Neuronal stem cell (in vitro differentiated cells): ENCODE results near the gene ESF1.

Experiments used
- DNase-seq: peaks from one replicate; pipeline ENCODE4 v3.0.0-alpha.2; 2013; ENCODE audit warnings: low spot score
- H2AFZ ChIP-seq: one replicate; pipeline ENCODE4 v1.6.1; 2013; ENCODE audit warnings: mild to moderate bottlenecking, low read length, inconsistent platforms
- H2AK5ac ChIP-seq: 2 replicates; pipeline ENCODE4 v1.6.1; 2013; ENCODE audit warnings: low read depth, mild to moderate bottlenecking, inconsistent platforms, low read length, moderate library complexity, mixed read lengths
- H2BK120ac ChIP-seq: 2 replicates; pipeline ENCODE4 v1.6.1; 2013; ENCODE audit warnings: low read depth, mild to moderate bottlenecking, inconsistent platforms, low read length, moderate library complexity, mixed read lengths
- H2BK12ac ChIP-seq: one replicate; pipeline ENCODE4 v1.6.1; 2013; ENCODE audit warnings: low read length, inconsistent platforms
- H2BK15ac ChIP-seq: 2 replicates; pipeline ENCODE4 v1.6.1; 2013; ENCODE audit warnings: mild to moderate bottlenecking, low read length, inconsistent platforms, mixed read lengths
- H2BK5ac ChIP-seq: one replicate; pipeline ENCODE4 v1.6.1; 2013; ENCODE audit warnings: inconsistent platforms, mild to moderate bottlenecking, low read length, moderate library complexity
- H3K14ac ChIP-seq: one replicate; pipeline ENCODE4 v1.6.1; 2013; ENCODE audit warnings: low read length, inconsistent platforms
- H3K18ac ChIP-seq: 2 replicates; pipeline ENCODE4 v1.6.1; 2013; ENCODE audit warnings: low read length, inconsistent platforms
- H3K23ac ChIP-seq: 2 replicates; pipeline ENCODE4 v1.6.1; 2013; ENCODE audit warnings: low read depth, mild to moderate bottlenecking, mixed read lengths, low read length, inconsistent platforms; ENCODE audit not compliant: poor library complexity
- H3K27ac ChIP-seq: replicated peaks from 3 replicates; pipeline ENCODE4 v1.5.1; 2013; ENCODE audit warnings: low read length, inconsistent platforms
- H3K27me3 ChIP-seq, 3 experiments: 2 replicates each; pipeline ENCODE4 v1.6.1; 2013; ENCODE audit warnings: low read length in 3 of 3, mild to moderate bottlenecking in 2 of 3, inconsistent platforms in 1 of 3, low read depth in 1 of 3, mixed read lengths in 1 of 3, moderate library complexity in 1 of 3; ENCODE audit not compliant: control insufficient read depth in 3 of 3, insufficient read depth in 3 of 3
- H3K36me3 ChIP-seq, 2 donors: replicated peaks in 1 of 2; 2 replicates each; pipeline ENCODE4 v1.6.1; 2013; ENCODE audit warnings: low read length in 2 of 2; ENCODE audit not compliant: control insufficient read depth in 2 of 2, insufficient read depth in 2 of 2
- H3K4ac ChIP-seq: 2 replicates; pipeline ENCODE4 v1.6.1; 2013; ENCODE audit warnings: inconsistent platforms, mild to moderate bottlenecking, low read length, moderate library complexity
- H3K4me1 ChIP-seq, 2 donors: 1 replicate in 1 of 2; 2 replicates in 1 of 2; pipeline ENCODE4 v1.6.1; 2013; ENCODE audit warnings: low read length in 2 of 2, low read depth in 1 of 2; ENCODE audit not compliant: control insufficient read depth in 2 of 2, insufficient read depth in 1 of 2
- H3K4me2 ChIP-seq: one replicate; pipeline ENCODE4 v1.6.1; 2013; ENCODE audit warnings: mild to moderate bottlenecking, low read length, inconsistent platforms; ENCODE audit not compliant: insufficient read depth, poor library complexity, severe bottlenecking
- H3K4me3 ChIP-seq, 2 donors: 2 replicates each; pipeline ENCODE4 v1.5.1; 2013; ENCODE audit warnings: low read length in 2 of 2, mild to moderate bottlenecking in 2 of 2, inconsistent platforms in 1 of 2, moderate library complexity in 1 of 2
- H3K79me1 ChIP-seq: one replicate; pipeline ENCODE4 v1.6.1; 2013; ENCODE audit warnings: low read depth, mild to moderate bottlenecking, inconsistent platforms, low read length, moderate library complexity
- H3K9ac ChIP-seq: one replicate; pipeline ENCODE4 v1.6.1; 2013; ENCODE audit warnings: mild to moderate bottlenecking, low read depth, low read length, inconsistent platforms; ENCODE audit not compliant: poor library complexity
- H3K9me3 ChIP-seq, 2 donors: replicated peaks in 1 of 2; 2 replicates each; pipeline versions ENCODE3 to v1.6.1; 2013; ENCODE audit warnings: low read length in 2 of 2, mild to moderate bottlenecking in 2 of 2, inconsistent platforms in 1 of 2, low read depth in 1 of 2, mixed read lengths in 1 of 2, moderate library complexity in 1 of 2; ENCODE audit not compliant: control insufficient read depth in 2 of 2, insufficient read depth in 1 of 2
- H4K8ac ChIP-seq: one replicate; pipeline ENCODE4 v1.6.1; 2013; ENCODE audit warnings: low read depth, mild to moderate bottlenecking, inconsistent platforms, low read length, moderate library complexity
- H4K91ac ChIP-seq: one replicate; pipeline ENCODE4 v1.6.1; 2013; ENCODE audit warnings: low read length, low read depth, mild to moderate bottlenecking, inconsistent platforms; ENCODE audit not compliant: poor library complexity
- WGBS, 2 donors: extraction: QIAGEN DNeasy Blood & Tissue Kit; methylation state at CpG; one replicate each; pipeline ENCODE4 v1.1.7; 2013; ENCODE audit warnings: missing lambda C conversion rate in 2 of 2, mixed read lengths in 1 of 2; ENCODE audit not compliant: insufficient read length in 2 of 2, insufficient replicate concordance in 1 of 2; ENCODE audit errors: extremely low coverage in 2 of 2; 5-methylcytosine and 5-hydroxymethylcytosine counted together

ESF1 gene

GRCh38 chr20:13810446-13810845 lies 25.7 kb upstream of the ESF1 start:
- Histone ChIP-seq H2BK12ac (no peak overlapping the region), H4K8ac (no peak overlapping the region), H2AK5ac (no peak overlapping the region), H3K27me3 (no peaks in the 10 kb centered on the region), H3K4me2 (no peak overlapping the region), H2AFZ (no peak overlapping the region), H3K36me3 (peaks cover 18 to 94% of the 10 kb centered on the region in 2 donors), H3K4me1 (no peaks in the 10 kb centered on the region), H3K9me3 (no peaks in the 10 kb centered on the region), H2BK5ac (no peak overlapping the region), H3K79me1 (no peaks in the 10 kb centered on the region), H3K4me3 (no peak overlapping the region), H2BK15ac (no peak overlapping the region), H4K91ac (no peak overlapping the region), H3K27ac (no peak overlapping the region), H3K23ac (no peak overlapping the region), H3K9ac (no peak overlapping the region), H3K14ac (no peak overlapping the region), H3K4ac (no peak overlapping the region), H2BK120ac (no peak overlapping the region), H3K18ac (no peak overlapping the region)
- no peak for DNase-seq

GRCh38 chr20:13809855-13810254 lies 25.1 kb upstream of the ESF1 start:
- WGBS, 2 donors = no CpG with 5 or more reads among the region's 3 CpGs
- H2BK15ac ChIP-seq = no peak overlapping the region
- no peak for DNase-seq

GRCh38 chr20:13809373-13809772 lies 24.7 kb upstream of the ESF1 start:
- Histone ChIP-seq H3K14ac (no peak overlapping the region), H3K4me1 (no peaks in the 10 kb centered on the region), H3K23ac (no peak overlapping the region), H3K27ac (no peak overlapping the region), H3K4me2 (no peak overlapping the region), H3K4ac (no peak overlapping the region), H2BK12ac (no peak overlapping the region), H3K79me1 (no peaks in the 10 kb centered on the region), H3K9ac (no peak overlapping the region), H3K18ac (no peak overlapping the region), H3K9me3 (no peaks in the 10 kb centered on the region), H2AFZ (no peak overlapping the region), H3K4me3 (no peak overlapping the region), H2BK15ac (no peak overlapping the region), H4K91ac (no peak overlapping the region), H2BK120ac (no peak overlapping the region), H3K27me3 (no peaks in the 10 kb centered on the region), H2BK5ac (no peak overlapping the region), H3K36me3 (peaks cover 13 to 92% of the 10 kb centered on the region in 2 donors), H2AK5ac (no peak overlapping the region), H4K8ac (no peak overlapping the region)
- WGBS, 2 donors = no CpG with 5 or more reads among the region's 2 CpGs
- DNase-seq = no peak

More at GRCh38 chr20:13809855-13810254, 25.1 kb upstream of the ESF1 start:
- H2BK12ac ChIP-seq = no peak overlapping the region
- H3K4me3 ChIP-seq = no peak overlapping the region
- H3K36me3 ChIP-seq = peaks cover 15 to 92% of the 10 kb centered on the region in 2 donors
- no peak overlapping the region for H3K27ac ChIP-seq
- H3K27me3 ChIP-seq = no peaks in the 10 kb centered on the region
- H2BK5ac ChIP-seq = no peak overlapping the region
- no peak overlapping the region for H3K4ac ChIP-seq
- H3K4me2 ChIP-seq = no peak overlapping the region
- no peaks in the 10 kb centered on the region for H3K79me1 ChIP-seq
- no peak overlapping the region for H3K14ac ChIP-seq
- no peak overlapping the region for H3K9ac ChIP-seq
- H2BK120ac ChIP-seq = no peak overlapping the region
- no peak overlapping the region for H3K23ac ChIP-seq
- no peak overlapping the region for H3K18ac ChIP-seq
- no peaks in the 10 kb centered on the region for H3K4me1 ChIP-seq
- H2AK5ac ChIP-seq = no peak overlapping the region
- no peaks in the 10 kb centered on the region for H3K9me3 ChIP-seq
- H4K91ac ChIP-seq = no peak overlapping the region
- H4K8ac ChIP-seq = no peak overlapping the region
- H2AFZ ChIP-seq = no peak overlapping the region

- H2AFZ ChIP-seq = no peak overlapping the region
- H4K8ac ChIP-seq = no peak overlapping the region
- H2BK15ac ChIP-seq = no peak overlapping the region
- peaks cover 12 to 96% of the 10 kb centered on the region in 2 donors for H3K36me3 ChIP-seq
- H3K27me3 ChIP-seq = no peaks in the 10 kb centered on the region
- H2BK5ac ChIP-seq = no peak overlapping the region
- no peak overlapping the region for H3K4me3 ChIP-seq
- H3K79me1 ChIP-seq = no peaks in the 10 kb centered on the region
- H3K4me2 ChIP-seq = no peak overlapping the region
- no peaks in the 10 kb centered on the region for H3K4me1 ChIP-seq
- H2BK12ac ChIP-seq = no peak overlapping the region
- no peak overlapping the region for H4K91ac ChIP-seq
- H3K9me3 ChIP-seq = no peaks in the 10 kb centered on the region
- H2BK120ac ChIP-seq = no peak overlapping the region
- WGBS, 2 donors = no CpG with 5 or more reads among the region's 7 CpGs
- H3K4ac ChIP-seq = no peak overlapping the region
- no peak overlapping the region for H2AK5ac ChIP-seq
- no peak overlapping the region for H3K9ac ChIP-seq
- H3K27ac ChIP-seq = no peak overlapping the region
- no peak for DNase-seq
- H3K14ac ChIP-seq = no peak overlapping the region
- H3K23ac ChIP-seq = no peak overlapping the region
- H3K18ac ChIP-seq = no peak overlapping the region
Measured at GRCh38 chr20:13800728-13801134, 16.0 kb upstream of the ESF1 start.
